NCI-H510A treated with DMSO at 0.1 percent for 48 hours (cell line): ENCODE results near the gene PORCN.
"Not testable (repeated sequence)": the region's sequence is repeated elsewhere in the genome, so short reads cannot be mapped to it uniquely, and the experiment has no call there.

Experiments
- DNase-seq: peaks from one replicate; lab custom pipeline; 2025; lab: John Stamatoyannopoulos, UW

The PORCN gene

DNA sequence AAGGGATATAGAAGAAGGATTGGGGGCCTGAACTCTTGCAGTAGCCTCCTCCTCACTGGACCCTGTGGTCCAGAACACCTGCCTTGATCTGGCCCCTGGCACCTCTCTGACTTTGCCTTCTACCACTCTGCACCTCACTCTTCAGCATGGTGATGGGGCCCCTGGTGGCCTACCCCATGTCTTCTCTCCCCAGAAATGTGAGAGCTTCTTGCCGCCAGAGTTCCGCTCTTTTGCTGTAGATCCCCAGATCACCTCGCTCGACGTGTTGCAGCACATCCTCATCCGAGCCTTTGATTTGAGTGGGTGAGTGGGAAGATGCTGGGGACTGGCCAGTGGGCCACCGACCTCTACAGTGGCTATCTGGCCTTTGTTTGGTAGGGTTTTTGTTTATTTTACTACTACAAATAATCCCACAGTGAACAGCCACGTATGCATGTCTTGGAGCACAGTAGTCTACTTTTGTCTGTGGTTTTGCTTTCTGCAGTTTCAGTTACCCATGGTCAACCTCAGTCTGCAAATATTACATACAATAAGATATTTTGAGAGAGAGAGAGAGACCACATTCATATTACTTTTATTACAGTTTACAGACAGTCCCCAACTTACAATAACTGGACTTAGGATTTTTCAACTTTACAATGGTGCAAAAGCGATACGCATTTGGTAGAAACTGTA, 32.5 kb downstream of the PORCN start:
- no peak for DNase-seq

DNA sequence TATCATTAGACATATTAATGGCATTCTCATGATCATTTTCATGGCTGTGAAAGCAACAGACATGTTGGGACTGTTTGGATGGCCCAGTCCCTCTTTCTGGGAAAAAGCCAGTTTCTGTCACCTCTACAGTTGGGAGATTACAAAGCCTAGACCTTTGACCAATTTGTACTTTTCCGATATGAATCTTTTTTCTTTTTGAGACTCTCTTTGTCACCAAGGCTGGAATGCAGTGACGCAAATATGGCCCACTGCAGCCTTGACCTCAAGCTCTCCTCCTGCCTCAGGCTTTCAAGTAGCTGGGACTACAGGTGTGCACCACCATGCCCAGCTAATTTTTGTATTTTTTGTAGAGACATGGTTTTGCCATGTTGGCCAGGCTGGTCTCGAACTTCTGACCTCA, 40.1 kb downstream of the PORCN start:
- DNase-seq, result no peak

DNA sequence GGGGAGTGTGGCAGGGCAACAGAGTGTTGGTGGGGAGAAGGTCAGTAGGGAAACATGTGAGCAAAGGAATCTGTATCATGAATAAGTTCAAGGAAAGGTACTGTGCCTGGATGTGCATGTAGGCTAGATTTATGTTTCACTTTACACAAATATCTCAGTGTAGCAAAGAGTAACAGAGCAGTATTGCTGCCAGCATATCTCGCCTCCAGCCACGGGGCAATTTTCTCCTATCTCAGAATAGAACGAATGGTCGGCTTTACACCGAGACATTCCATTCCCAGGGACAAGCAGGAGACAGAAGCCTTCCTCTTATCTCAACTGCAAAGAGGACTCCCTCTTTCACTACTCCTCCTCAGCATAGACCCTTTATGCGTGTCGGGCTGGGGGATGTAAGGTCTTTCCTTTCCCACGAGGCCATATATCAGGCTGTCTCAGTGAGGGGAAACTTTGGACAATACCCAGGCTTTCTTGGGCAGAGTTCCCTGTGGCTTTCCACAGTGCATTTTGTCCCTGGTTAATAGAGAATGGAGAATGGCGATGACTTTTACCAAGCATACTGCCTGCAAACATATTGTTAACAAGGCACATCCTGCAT, 47.0 kb downstream of the PORCN start:
- not testable (repeated sequence) for DNase-seq

DNA sequence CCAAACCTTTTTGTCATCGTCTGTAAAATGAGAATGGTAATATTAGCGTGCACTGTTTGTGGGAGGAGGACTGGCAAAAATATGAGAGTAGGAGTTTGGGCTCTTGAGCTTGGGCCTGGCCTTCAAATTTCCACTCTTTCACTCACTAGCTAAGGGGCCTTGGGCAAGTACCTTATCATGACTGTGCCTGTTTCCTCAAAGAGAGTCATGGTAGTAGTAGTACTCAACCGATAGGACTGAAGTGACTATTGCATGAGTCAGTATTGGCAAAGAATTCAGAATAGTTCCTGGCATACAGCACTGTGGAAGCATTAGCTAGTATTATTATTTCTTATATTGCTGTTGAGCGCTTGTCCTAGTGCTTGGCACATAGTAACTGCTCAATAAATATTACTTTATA, 49.5 kb downstream of the PORCN start:
- no peak for DNase-seq

DNA sequence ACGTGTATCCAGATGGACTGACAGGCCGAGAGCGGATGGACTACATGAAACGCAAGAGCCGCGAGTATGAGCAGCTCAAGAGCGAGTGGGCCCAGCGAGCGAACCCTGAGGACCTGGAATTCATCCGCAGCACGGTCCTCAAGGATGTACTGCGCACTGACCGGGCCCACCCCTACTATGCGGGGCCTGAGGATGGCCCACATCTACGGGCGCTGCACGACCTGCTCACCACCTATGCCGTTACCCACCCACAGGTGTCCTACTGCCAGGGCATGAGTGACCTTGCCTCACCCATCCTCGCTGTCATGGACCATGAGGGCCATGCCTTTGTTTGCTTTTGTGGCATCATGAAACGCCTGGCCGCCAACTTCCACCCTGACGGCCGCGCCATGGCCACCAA, 50.8 kb downstream of the PORCN start:
- DNase-seq, result no peak

DNA sequence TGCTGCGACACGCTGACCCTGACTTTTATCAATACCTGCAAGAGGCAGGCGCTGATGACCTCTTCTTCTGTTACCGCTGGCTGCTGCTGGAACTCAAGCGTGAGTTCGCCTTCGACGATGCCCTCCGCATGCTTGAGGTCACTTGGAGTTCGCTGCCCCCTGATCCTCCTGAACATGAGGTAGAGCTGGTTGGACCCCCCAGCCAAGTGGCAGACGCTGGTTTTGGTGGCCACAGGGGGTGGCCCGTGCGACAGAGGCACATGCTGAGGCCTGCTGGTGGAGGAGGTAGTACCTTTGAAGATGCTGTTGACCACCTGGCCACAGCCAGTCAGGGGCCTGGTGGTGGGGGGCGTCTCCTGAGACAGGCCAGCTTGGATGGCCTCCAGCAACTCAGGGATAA, 51.3 kb downstream of the PORCN start:
- no peak for DNase-seq

DNA sequence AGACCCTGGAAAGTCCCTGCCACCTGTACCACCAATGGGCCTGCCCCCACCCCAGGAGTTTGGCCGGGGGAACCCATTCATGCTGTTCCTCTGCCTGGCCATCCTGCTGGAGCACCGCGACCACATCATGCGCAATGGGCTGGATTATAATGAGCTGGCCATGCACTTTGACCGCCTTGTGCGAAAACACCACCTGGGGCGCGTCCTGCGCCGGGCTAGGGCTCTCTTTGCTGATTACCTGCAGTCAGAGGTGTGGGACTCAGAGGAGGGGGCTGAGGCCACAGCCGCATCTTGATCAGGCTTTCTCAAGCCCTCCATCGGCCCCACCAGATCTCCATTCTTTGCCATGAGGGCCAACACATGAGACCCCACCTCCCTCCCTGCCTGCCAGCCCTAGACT, 51.9 kb downstream of the PORCN start:
- no peak for DNase-seq

DNA sequence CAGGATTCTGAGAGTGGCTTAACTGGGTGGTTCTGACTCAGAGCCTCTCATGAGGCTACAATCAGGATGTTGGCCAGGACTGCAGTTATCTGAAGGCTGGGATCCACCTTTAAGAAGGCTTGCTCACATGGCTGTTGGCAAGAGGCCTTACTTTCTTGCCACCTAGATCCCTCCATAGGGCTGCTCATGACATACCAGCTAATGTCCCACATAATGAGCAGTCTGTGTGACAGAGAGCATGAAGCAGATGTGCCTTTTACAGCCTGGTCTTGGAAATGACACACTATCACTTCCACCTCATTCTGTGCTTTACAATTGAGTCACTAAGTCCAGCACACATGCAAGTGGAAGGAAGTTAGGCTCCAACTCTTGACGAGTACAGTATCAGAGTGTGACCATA, 61.2 kb downstream of the PORCN start:
- no peak for DNase-seq
